IMR-90 (cell line): ENCODE measurements around the gene ZNF598. TPM values are rescaled to one million over a fixed set of nuclear protein-coding genes. Genes with fewer than 3 reads are reported as not detected.

Experiments
- ATAC-seq: fragments of 200-7000 bp; cut with Tn5 transposase; 2 replicates; pipeline ENCODE4 v1.9.1; 2020; ENCODE audit warnings: low read depth, mild to moderate bottlenecking, moderate library complexity
- BruUV-seq: library from RNA; stranded (reverse); fragments of 400-500 nt; replicated peaks from 2 replicates; lab custom pipeline; 2021; lab: Mats Ljungman, UMichigan
- CTCF ChIA-PET: fragments of 300-600 bp; formaldehyde crosslinking; extraction: SDS; loops from one replicate; lab custom pipeline; 2021; ENCODE audit warnings: antibody characterized with exemption; lab: Yijun Ruan, JAX
- POLR2A ChIA-PET: fragments of 300-600 bp; sonication (Branson Sonifier 250); formaldehyde crosslinking; loops from one replicate; lab custom pipeline; 2022; ENCODE audit warnings: antibody characterized with exemption; ENCODE audit not compliant: unreplicated experiment; lab: Charles Lee
- DNase-seq: peaks from one replicate; pipeline ENCODE4 v3.0.0; 2013
- H2AFZ ChIP-seq: replicated peaks from 2 replicates; pipeline ENCODE3; 2013; ENCODE audit warnings: low read length, mild to moderate bottlenecking; ENCODE audit not compliant: poor library complexity
- H2AK5ac ChIP-seq: 2 replicates; pipeline ENCODE4 v1.6.1; 2013; ENCODE audit warnings: low read depth, low read length, inconsistent platforms
- H2AK9ac ChIP-seq: replicated peaks from 2 replicates; pipeline ENCODE3; 2013; ENCODE audit warnings: mild to moderate bottlenecking, low read depth, low read length, moderate library complexity; ENCODE audit not compliant: poor library complexity
- H2BK120ac ChIP-seq: 2 replicates; pipeline ENCODE4 v1.6.1; 2013; ENCODE audit warnings: low read depth, low read length, inconsistent platforms
- H2BK15ac ChIP-seq: 3 replicates; pipeline ENCODE4 v1.6.1; 2013; ENCODE audit warnings: low read depth, low read length, inconsistent platforms
- H2BK20ac ChIP-seq: 2 replicates; pipeline ENCODE4 v1.6.1; 2013; ENCODE audit warnings: low read depth, mild to moderate bottlenecking, inconsistent platforms, low read length, moderate library complexity
- H2BK5ac ChIP-seq: 2 replicates; pipeline ENCODE4 v1.6.1; 2013; ENCODE audit warnings: mild to moderate bottlenecking, low read depth, low read length, inconsistent platforms; ENCODE audit not compliant: poor library complexity, severe bottlenecking
- H3K14ac ChIP-seq: replicated peaks from 2 replicates; pipeline ENCODE4 v1.6.1; 2013; ENCODE audit warnings: low read depth, low read length, inconsistent platforms
- H3K18ac ChIP-seq: 2 replicates; pipeline ENCODE4 v1.6.1; 2013; ENCODE audit warnings: low read depth, low read length, control low read depth
- H3K23ac ChIP-seq: 2 replicates; pipeline ENCODE4 v1.6.1; 2013; ENCODE audit warnings: low read depth, low read length, inconsistent platforms
- H3K27ac ChIP-seq: 2 replicates; pipeline ENCODE4 v1.5.1; 2013; ENCODE audit warnings: mild to moderate bottlenecking, control low read depth, low read length; ENCODE audit not compliant: insufficient read depth
- H3K27me3 ChIP-seq: 2 replicates; pipeline ENCODE4 v1.6.1; 2013; ENCODE audit warnings: low read length; ENCODE audit not compliant: control insufficient read depth, insufficient read depth
- H3K36me3 ChIP-seq: 2 replicates; pipeline ENCODE4 v1.6.1; 2013; ENCODE audit warnings: low read length, mixed read lengths; ENCODE audit not compliant: control insufficient read depth, insufficient read depth
- H3K4ac ChIP-seq: 2 replicates; pipeline ENCODE4 v1.6.1; 2013; ENCODE audit warnings: low read depth, low read length, inconsistent platforms
- H3K4me1 ChIP-seq: 2 replicates; pipeline ENCODE4 v1.6.1; 2013; ENCODE audit warnings: low read length, mixed read lengths; ENCODE audit not compliant: control insufficient read depth, insufficient read depth
- H3K4me2 ChIP-seq: 2 replicates; pipeline ENCODE4 v1.6.1; 2013; ENCODE audit warnings: low read depth, mild to moderate bottlenecking, control low read depth, low read length, moderate library complexity
- H3K4me3 ChIP-seq: 2 replicates; pipeline ENCODE4 v1.5.1; 2013; ENCODE audit warnings: low read depth, mild to moderate bottlenecking, control low read depth, low read length, moderate library complexity; ENCODE audit not compliant: insufficient read depth
- H3K56ac ChIP-seq: 2 replicates; pipeline ENCODE4 v1.6.1; 2013; ENCODE audit warnings: low read length, inconsistent platforms; ENCODE audit not compliant: insufficient read depth; ENCODE audit errors: extremely low read depth
- H3K79me1 ChIP-seq, 2 experiments: 2 replicates each; pipeline ENCODE4 v1.6.1; 2013; ENCODE audit warnings: low read length in 2 of 2, inconsistent platforms in 1 of 2, low read depth in 1 of 2
- H3K9ac ChIP-seq: 2 replicates; pipeline ENCODE4 v1.6.1; 2013; ENCODE audit warnings: low read depth, low read length, control low read depth
- H3K9me1 ChIP-seq: 2 replicates; pipeline ENCODE4 v1.6.1; 2013; ENCODE audit warnings: low read length, inconsistent platforms; ENCODE audit not compliant: insufficient read depth
- H3K9me3 ChIP-seq: 2 replicates; pipeline ENCODE4 v1.6.1; 2013; ENCODE audit warnings: low read length; ENCODE audit not compliant: control insufficient read depth, insufficient read depth
- H4K20me1 ChIP-seq: 2 replicates; pipeline ENCODE4 v1.6.1; 2013; ENCODE audit warnings: low read length, inconsistent platforms; ENCODE audit not compliant: insufficient read depth
- H4K5ac ChIP-seq: 2 replicates; pipeline ENCODE4 v1.6.1; 2013; ENCODE audit warnings: mild to moderate bottlenecking, low read depth, low read length, control low read depth
- H4K8ac ChIP-seq, 2 experiments: 2 replicates each; pipeline ENCODE4 v1.6.1; 2013; ENCODE audit warnings: low read depth in 2 of 2, low read length in 2 of 2, control low read depth in 1 of 2, inconsistent platforms in 1 of 2
- H4K91ac ChIP-seq: 2 replicates; pipeline ENCODE4 v1.6.1; 2013; ENCODE audit warnings: low read depth, low read length, inconsistent platforms; ENCODE audit not compliant: insufficient read depth
- CTCF ChIP-seq: conservative IDR thresholded peaks from 2 replicates; pipeline ENCODE4 v1.5.1; 2012; ENCODE audit warnings: mild to moderate bottlenecking, low read depth, low read length, improper control_type of control experiment
- ELK1 ChIP-seq: fragments of 150-350 bp; IDR thresholded peaks from 2 replicates; pipeline ENCODE4 v1.6.1; 2016; ENCODE audit warnings: low read depth, mild to moderate bottlenecking, low read length, moderate library complexity, borderline replicate concordance
- MAFK ChIP-seq: IDR thresholded peaks from 2 replicates; pipeline ENCODE4 v1.6.1; 2012; ENCODE audit warnings: low read depth, low read length, improper control_type of control experiment
- MAZ ChIP-seq: IDR thresholded peaks from 2 replicates; pipeline ENCODE4 v1.6.1; 2012; ENCODE audit warnings: low read depth, mild to moderate bottlenecking, low read length, improper control_type of control experiment, moderate library complexity, borderline replicate concordance
- MXI1 ChIP-seq: IDR thresholded peaks from 2 replicates; pipeline ENCODE4 v1.6.1; 2012; ENCODE audit warnings: low read depth, mild to moderate bottlenecking, low read length, moderate library complexity, borderline replicate concordance
- RCOR1 ChIP-seq: IDR thresholded peaks from 2 replicates; pipeline ENCODE4 v1.6.1; 2012; ENCODE audit warnings: mild to moderate bottlenecking, low read length, improper control_type of control experiment; ENCODE audit not compliant: insufficient replicate concordance
- WGBS, 2 experiments: methylation state at CpG; one replicate each; pipeline versions ENCODE4 v1.1.5 to v1.1.7; 2013; ENCODE audit warnings: missing lambda C conversion rate in 2 of 2; ENCODE audit not compliant: insufficient read length in 1 of 2; ENCODE audit errors: extremely low coverage in 2 of 2; 5-methylcytosine and 5-hydroxymethylcytosine counted together
- dilution Hi-C: fragments of 300-500 bp; cut with HindIII; formaldehyde crosslinking; loops from one replicate; pipeline ENCODE4 v1.14.3; 2018; ENCODE audit warnings: low sequenced_read_pairs; ENCODE audit not compliant: unreplicated experiment
- in situ Hi-C: fragments of 300-500 bp; cut with MboI; formaldehyde crosslinking; loops from 3 replicates; pipeline ENCODE4 v1.14.3; 2019; ENCODE audit warnings: low sequenced_read_pairs, inconsistent platforms, mixed read lengths
- intact Hi-C: fragments of 100-400 bp; cut with micrococcal nuclease; formaldehyde crosslinking; loops from 2 replicates; pipeline ENCODE4 v1.10.0; 2022
- polyA plus RNA-seq, 3 experiments: library from polyadenylated mRNA; depleted of rRNA; stranded (reverse); fragments of >200 nt; gene quantifications; 2 replicates each; pipeline ENCODE4 v1.2.3, GENCODE V29; 2012; ENCODE audit warnings: low replicate concordance in 1 of 3
- total RNA-seq: library from RNA; depleted of rRNA; stranded (reverse); fragments of >200 nt; gene quantifications from 2 replicates; pipeline ENCODE4 v1.2.3, GENCODE V29; 2012

Gene ZNF598
- total and polyA plus RNA-seq, 2 of the 4 experiments (the other 2 are of a cell fraction), result 3.4 to 36.4 TPM

- peak overlapping the region; percentile 100 for H4K91ac ChIP-seq
- H2BK120ac ChIP-seq, result peak overlapping the region; percentile 97
- peak overlapping the region; percentile 83 for H2AFZ ChIP-seq
- DNase-seq, result peak; percentile 54
- ChIA-PET CTCF (interaction anchor here (0.8 to 1.0 kb wide), 2 partner anchors 107 to 114 kb away, joined by 3 read pairs; no protein-coding TSS in a partner anchor), POLR2A (interaction anchor here (0.5 to 1.2 kb wide), 2 partner anchors 12 to 49 kb away, joined by 5 to 6 read pairs; no protein-coding TSS in a partner anchor)
- TF ChIP-seq CTCF (no peak), MXI1 (peak; percentile 47; the same call in 1 of the 2 replicates), ELK1 (no peak), RCOR1 (no peak), MAZ (peak; percentile 48; the same call in 1 of the 2 replicates), MAFK (no peak)
- peak overlapping the region; percentile 97 for H2BK5ac ChIP-seq
- H3K4me1 ChIP-seq, result peaks cover 53% of the 10 kb centered on the region
- H3K36me3 ChIP-seq, result peaks cover 40% of the 10 kb centered on the region
- peak; percentile 71 for ATAC-seq
- H3K56ac ChIP-seq, result peak overlapping the region; percentile 98
- peak overlapping the region; percentile 90 for H3K18ac ChIP-seq
- H2BK15ac ChIP-seq, result peak overlapping the region; percentile 98; the same call in 2 of the 3 replicates
- in situ Hi-C loops, result no loop called here
- H3K23ac ChIP-seq, result peak overlapping the region; percentile 98
- peak overlapping the region; percentile 99 for H3K4ac ChIP-seq
- H4K8ac ChIP-seq, result peak overlapping the region; percentile 87 to 100
- H3K4me2 ChIP-seq, result peak overlapping the region; percentile 78
- dilution Hi-C loops, result no loop called here
- H3K9me3 ChIP-seq, result no peaks in the 10 kb centered on the region
- peaks cover 15 to 76% of the 10 kb centered on the region in 2 experiments for H3K79me1 ChIP-seq
- H3K27me3 ChIP-seq, result no peaks in the 10 kb centered on the region
- peaks cover 13% of the 10 kb centered on the region for H3K9me1 ChIP-seq
- H3K27ac ChIP-seq, result peak overlapping the region; percentile 98
- H2AK5ac ChIP-seq, result peak overlapping the region; percentile 99
- no TSS peak for BruUV-seq
- H3K4me3 ChIP-seq, result peak overlapping the region; percentile 32; the same call in 1 of the 2 replicates
- peak overlapping the region; percentile 97 for H3K14ac ChIP-seq
- peak overlapping the region; percentile 74 for H3K9ac ChIP-seq
- 0% methylated on average over 2 of the region's 37 CpGs; no CpG with 5 or more reads in 1 of the 2 experiments for WGBS, 2 experiments
- intact Hi-C loops, result no loop called here
- peak overlapping the region; percentile 88 for H4K5ac ChIP-seq
- peaks cover 5% of the 10 kb centered on the region for H4K20me1 ChIP-seq
- H2AK9ac ChIP-seq, result peak overlapping the region; percentile 100
- peak overlapping the region; percentile 93 for H2BK20ac ChIP-seq
Observed at GRCh38 chr16:2033057-2033908, 23.7 kb upstream of the ZNF598 start.
